CD1c-positive myeloid dendritic cell (primary cell): ENCODE results near the gene DHRSX.
"Not testable (repeated sequence)": the region's sequence is repeated elsewhere in the genome, so short reads cannot be mapped to it uniquely, and the experiment has no call there.

Source experiments
- DNase-seq: peaks from one replicate; pipeline ENCODE4 v3.0.0-alpha.2; 2016; ENCODE audit errors: extremely low spot score

DHRSX gene

GRCh38 chrX:2316534-2316933 lies 184.2 kb downstream of the DHRSX start:
- DNase-seq = no peak

GRCh38 chrX:2315434-2315833 lies 185.3 kb downstream of the DHRSX start:
- no peak for DNase-seq

GRCh38 chrX:2314831-2315365 lies 185.9 kb downstream of the DHRSX start:
- DNase-seq = no peak

- no peak for DNase-seq
Observed at GRCh38 chrX:2313864-2314640, 186.7 kb downstream of the DHRSX start.

- not testable (repeated sequence) for DNase-seq
Observed at GRCh38 chrX:2312061-2312591, 188.7 kb downstream of the DHRSX start.

- no peak for DNase-seq
Observed at GRCh38 chrX:2311501-2311900, 189.3 kb downstream of the DHRSX start.

GRCh38 chrX:2301901-2302300 lies 198.9 kb downstream of the DHRSX start:
- DNase-seq = no peak

- no peak for DNase-seq
Observed at GRCh38 chrX:2299871-2300270, 200.9 kb downstream of the DHRSX start.

- DNase-seq = no peak
Observed at GRCh38 chrX:2286731-2287130, 214.0 kb downstream of the DHRSX start.

GRCh38 chrX:2284601-2285000 lies 216.2 kb downstream of the DHRSX start:
- no peak for DNase-seq

GRCh38 chrX:2284133-2284532 lies 216.6 kb downstream of the DHRSX start:
- DNase-seq = no peak

- DNase-seq = no peak
Observed at GRCh38 chrX:2283111-2283859, 217.5 kb downstream of the DHRSX start.

GRCh38 chrX:2282490-2283090 lies 218.2 kb downstream of the DHRSX start:
- DNase-seq = no peak

GRCh38 chrX:2272337-2272736 lies 228.4 kb downstream of the DHRSX start:
- no peak for DNase-seq

- DNase-seq = not testable (repeated sequence)
Observed at GRCh38 chrX:2271595-2271994, 229.2 kb downstream of the DHRSX start.

- DNase-seq = not testable (repeated sequence)
Observed at GRCh38 chrX:2270783-2271182, 230.0 kb downstream of the DHRSX start.

- no peak for DNase-seq
Observed at GRCh38 chrX:2267890-2268289, 232.9 kb downstream of the DHRSX start.

GRCh38 chrX:2266445-2267349 lies 234.1 kb downstream of the DHRSX start:
- DNase-seq = no peak

GRCh38 chrX:2265658-2266444 lies 234.9 kb downstream of the DHRSX start:
- not testable (repeated sequence) for DNase-seq
